Stimulated activated CD4-positive, alpha-beta T cell treated with anti-CD3 and anti-CD28 coated beads, Interleukin-1b, Interleukin-23, amount 100 ng/mL, for 1 hour (primary cell): ENCODE data around the gene ST6GALNAC2.
"Not testable (repeated sequence)": the region's sequence is repeated elsewhere in the genome, so short reads cannot be mapped to it uniquely, and the experiment has no call there.

Experiments used
- DNase-seq, 2 donors: peaks; one replicate each; pipeline ENCODE4 v3.0.0-alpha.2; 2020; ENCODE audit warnings: low read depth in 2 of 2

ST6GALNAC2 gene

GRCh38 chr17:76540381-76541300, 45.0 kb downstream of the ST6GALNAC2 start:
- no peak for DNase-seq

- DNase-seq, result no peak
These were observed 45.9 kb downstream of the ST6GALNAC2 start, which contains the start of gene PRCD for GRCh38 chr17:76539631-76540271. PRCD (plus strand) TSS chr17:76540044; CDS start chr17:76540142, 98 bp downstream.

- DNase-seq, result no peak
These were observed 46.6 kb downstream of the ST6GALNAC2 start for GRCh38 chr17:76538941-76539570.

GRCh38 chr17:76538281-76538931, 47.3 kb downstream of the ST6GALNAC2 start:
- DNase-seq, result no peak

GRCh38 chr17:76537578-76538280, 47.9 kb downstream of the ST6GALNAC2 start, which contains the start of gene CYGB:
CYGB (minus strand) TSS chr17:76537709; CDS start chr17:76537542, 167 bp downstream.
- DNase-seq, result no peak

DNA sequence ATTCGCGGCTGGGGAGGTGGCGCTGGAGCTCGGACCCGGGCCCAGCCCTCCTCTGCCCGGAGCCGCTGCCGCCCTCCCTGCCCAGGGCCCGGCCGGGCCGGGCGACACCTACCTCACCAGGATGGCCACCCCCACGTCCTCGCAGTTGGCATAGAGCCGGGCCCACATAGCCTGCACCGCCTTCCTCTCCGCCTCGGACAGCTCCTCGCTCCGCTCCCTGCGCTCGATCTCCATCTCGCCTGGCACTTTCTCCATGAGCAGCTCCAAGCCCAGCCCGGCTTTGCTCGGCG, 48.4 kb downstream of the ST6GALNAC2 start:
- DNase-seq, result no peak

DNA sequence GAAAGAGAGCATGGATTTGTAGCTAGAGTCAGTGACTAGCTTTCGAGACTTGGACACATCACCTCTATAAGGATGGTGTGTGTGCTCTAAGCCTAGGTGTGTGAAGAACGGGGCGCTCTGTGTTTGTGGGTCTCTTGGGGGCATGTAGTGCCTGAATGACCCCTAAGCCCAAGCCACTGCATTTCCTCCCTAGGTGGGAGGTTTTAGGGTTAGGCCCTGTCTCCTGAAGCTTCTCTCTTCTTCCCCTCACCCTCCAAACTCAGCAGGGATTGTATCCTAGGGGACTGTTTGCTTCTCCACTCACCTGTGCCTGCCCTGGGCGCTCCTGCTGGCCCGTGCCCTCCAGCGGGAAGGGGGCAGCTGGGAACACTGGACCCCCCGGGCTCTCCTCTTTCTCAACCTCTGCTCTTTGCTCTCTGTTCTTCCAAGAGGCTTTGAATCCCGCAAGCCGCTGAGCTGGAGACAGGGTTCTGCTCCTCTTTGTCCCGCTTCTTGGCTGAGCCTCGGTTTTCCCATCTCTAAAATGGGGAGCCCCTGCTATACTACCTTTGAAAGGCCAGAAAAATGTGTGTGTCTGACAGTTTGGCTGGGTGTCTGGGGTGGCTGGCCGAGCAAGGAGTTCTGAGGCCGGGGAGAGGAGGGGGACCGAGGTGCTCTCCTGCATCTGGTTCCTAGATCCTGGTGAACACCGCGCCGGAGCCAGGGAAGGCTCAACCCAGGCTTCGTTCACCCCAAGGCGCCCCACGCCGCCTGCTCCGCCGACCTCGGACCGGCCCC, 49.0 kb downstream of the ST6GALNAC2 start:
- DNase-seq, result no peak

GRCh38 chr17:76535788-76536510, 49.7 kb downstream of the ST6GALNAC2 start:
- DNase-seq, result no peak

- DNase-seq, result no peak
These were observed 50.6 kb downstream of the ST6GALNAC2 start for GRCh38 chr17:76534831-76535732.

DNA sequence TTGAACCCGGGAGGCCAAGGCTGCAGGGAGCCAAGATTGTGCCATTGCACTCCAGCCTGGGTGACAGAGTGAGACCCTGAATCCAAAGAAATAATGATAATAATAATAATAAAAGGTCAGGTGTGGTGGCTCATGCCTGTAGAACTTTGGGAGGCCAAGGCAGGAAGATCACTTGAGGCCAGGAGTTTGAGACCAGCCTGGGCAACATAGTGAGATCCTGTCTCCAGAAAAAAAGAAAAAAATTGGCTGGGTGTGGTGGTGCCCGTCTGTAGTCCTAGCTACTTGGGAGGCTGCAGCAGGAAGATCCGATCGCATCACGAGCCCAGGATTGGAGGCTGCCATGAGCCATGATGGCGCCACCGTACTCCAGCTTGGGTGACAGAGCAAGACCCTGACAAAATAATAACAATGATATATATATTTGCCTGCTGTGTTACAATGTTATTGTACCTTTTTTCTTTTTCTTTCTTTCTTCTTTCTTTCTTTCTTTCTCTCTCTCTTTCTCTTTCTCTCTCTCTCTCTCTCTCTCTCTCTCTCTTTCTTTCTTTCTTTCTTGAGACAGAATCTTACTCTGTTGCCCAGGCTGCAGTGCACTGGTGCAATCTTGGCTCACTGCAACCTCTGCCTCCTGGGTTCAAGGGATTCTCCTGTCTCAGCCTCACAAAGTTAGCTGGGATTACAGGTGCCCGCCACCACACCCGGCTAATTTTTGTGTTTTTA, 51.9 kb downstream of the ST6GALNAC2 start:
- DNase-seq, result not testable (repeated sequence)

DNA sequence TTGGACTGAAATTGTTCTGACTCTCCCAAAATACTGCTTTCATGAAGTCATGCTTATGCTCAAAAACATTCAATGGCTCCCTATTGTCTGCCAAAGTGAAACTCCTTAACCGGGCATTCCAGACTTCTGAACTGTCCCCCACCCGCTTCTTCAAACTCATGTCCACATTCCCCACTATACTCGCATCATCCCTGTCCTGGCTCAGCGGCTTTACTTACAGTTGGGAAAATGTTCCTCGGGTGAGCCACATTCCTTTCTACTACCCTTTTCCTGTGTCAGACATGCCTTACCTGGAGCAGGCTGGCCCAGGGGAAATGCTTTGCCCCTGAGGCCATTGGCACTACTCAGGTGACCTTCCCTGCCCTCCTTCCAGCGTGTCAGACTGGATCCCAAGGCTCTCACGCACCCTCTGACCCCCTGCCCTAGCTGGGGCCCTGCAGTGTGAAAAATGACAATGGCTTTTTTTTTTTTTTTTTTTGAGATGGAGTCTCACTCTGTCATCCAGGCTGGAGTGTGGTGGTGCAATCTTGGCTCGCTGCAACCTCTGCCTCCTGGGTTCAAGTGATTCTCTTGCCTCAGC, 53.5 kb downstream of the ST6GALNAC2 start:
- DNase-seq, result no peak

- no peak for DNase-seq
These were observed 54.1 kb downstream of the ST6GALNAC2 start for GRCh38 chr17:76531486-76532038.

- DNase-seq, result no peak
These were observed 54.7 kb downstream of the ST6GALNAC2 start for GRCh38 chr17:76530811-76531485.

GRCh38 chr17:76530095-76530723, 55.5 kb downstream of the ST6GALNAC2 start:
- no peak for DNase-seq

GRCh38 chr17:76529224-76530094, 56.2 kb downstream of the ST6GALNAC2 start:
- no peak for DNase-seq
